Measurements from ENCODE around the gene PNKD.
"Not testable (repeated sequence)": the region's sequence is repeated elsewhere in the genome, so short reads cannot be mapped to it uniquely, and the experiment has no call there.

The PNKD gene

GRCh38 chr2:218296200-218296599, 25.9 kb downstream of the PNKD start:
- H3K9me3 ChIP-seq (ENCODE audit: control insufficient read depth, insufficient read depth, low read depth, low read length), result no peaks in the 10 kb centered on the region
- peaks cover 32% of the 10 kb centered on the region for H3K4me1 ChIP-seq (ENCODE audit: control insufficient read depth, insufficient read depth, low read length)
- no peak overlapping the region for H3K4me3 ChIP-seq (ENCODE audit: low read depth, low read length)
- H3K36me3 ChIP-seq (ENCODE audit: control insufficient read depth, insufficient read depth, low read length), result no peaks in the 10 kb centered on the region
- no peak overlapping the region for H3K27ac ChIP-seq (ENCODE audit: low read depth, low read length)
- no peaks in the 10 kb centered on the region for H3K27me3 ChIP-seq (ENCODE audit: control insufficient read depth, insufficient read depth, low read length)
- no peak overlapping the region for H3K9ac ChIP-seq (ENCODE audit: low read length)

GRCh38 chr2:218296847-218297246, 26.5 kb downstream of the PNKD start:
- Histone ChIP-seq H3K9ac (ENCODE audit: low read length) (no peak overlapping the region), H3K9me3 (ENCODE audit: control insufficient read depth, insufficient read depth, low read depth, low read length) (no peaks in the 10 kb centered on the region), H3K27me3 (ENCODE audit: control insufficient read depth, insufficient read depth, low read length) (no peaks in the 10 kb centered on the region), H3K4me3 (ENCODE audit: low read depth, low read length) (no peak overlapping the region), H3K4me1 (ENCODE audit: control insufficient read depth, insufficient read depth, low read length) (peaks cover 25% of the 10 kb centered on the region), H3K36me3 (ENCODE audit: control insufficient read depth, insufficient read depth, low read length) (no peaks in the 10 kb centered on the region), H3K27ac (ENCODE audit: low read depth, low read length) (no peak overlapping the region)

- H3K4me3 ChIP-seq (ENCODE audit: low read depth, low read length), result no peak overlapping the region
- H3K27ac ChIP-seq (ENCODE audit: low read depth, low read length), result no peak overlapping the region
- H3K9me3 ChIP-seq (ENCODE audit: control insufficient read depth, insufficient read depth, low read depth, low read length), result no peaks in the 10 kb centered on the region
- H3K36me3 ChIP-seq (ENCODE audit: control insufficient read depth, insufficient read depth, low read length), result no peaks in the 10 kb centered on the region
- H3K9ac ChIP-seq (ENCODE audit: low read length), result no peak overlapping the region
- H3K4me1 ChIP-seq (ENCODE audit: control insufficient read depth, insufficient read depth, low read length), result peaks cover 15% of the 10 kb centered on the region
- no peaks in the 10 kb centered on the region for H3K27me3 ChIP-seq (ENCODE audit: control insufficient read depth, insufficient read depth, low read length)
Observed at GRCh38 chr2:218298314-218298875, 28.1 kb downstream of the PNKD start.

- Histone ChIP-seq H3K27me3 (ENCODE audit: control insufficient read depth, insufficient read depth, low read length) (no peaks in the 10 kb centered on the region), H3K9me3 (ENCODE audit: control insufficient read depth, insufficient read depth, low read depth, low read length) (no peaks in the 10 kb centered on the region), H3K4me1 (ENCODE audit: control insufficient read depth, insufficient read depth, low read length) (peaks cover 7% of the 10 kb centered on the region; the same call in 1 of the 2 replicates), H3K9ac (ENCODE audit: low read length) (no peak overlapping the region), H3K27ac (ENCODE audit: low read depth, low read length) (no peak overlapping the region), H3K36me3 (ENCODE audit: control insufficient read depth, insufficient read depth, low read length) (no peaks in the 10 kb centered on the region), H3K4me3 (ENCODE audit: low read depth, low read length) (no peak overlapping the region)
Observed at GRCh38 chr2:218300141-218300540, 29.8 kb downstream of the PNKD start.

- H3K9ac ChIP-seq (ENCODE audit: low read length), result no peak overlapping the region
Observed at GRCh38 chr2:218301176-218301819, 31.0 kb downstream of the PNKD start.

GRCh38 chr2:218305383-218305782, 35.1 kb downstream of the PNKD start:
- Histone ChIP-seq H3K36me3 (ENCODE audit: control insufficient read depth, insufficient read depth, low read length) (no peaks in the 10 kb centered on the region), H3K4me3 (ENCODE audit: low read depth, low read length) (no peak overlapping the region), H3K9me3 (ENCODE audit: control insufficient read depth, insufficient read depth, low read depth, low read length) (0 out of 2 replicates have a peak, but pooled peaks cover 3% of the 10 kb centered on the region), H3K27ac (ENCODE audit: low read depth, low read length) (no peak overlapping the region), H3K4me1 (ENCODE audit: control insufficient read depth, insufficient read depth, low read length) (no peaks in the 10 kb centered on the region), H3K9ac (ENCODE audit: low read length) (no peak overlapping the region), H3K27me3 (ENCODE audit: control insufficient read depth, insufficient read depth, low read length) (no peaks in the 10 kb centered on the region)

More at GRCh38 chr2:218301176-218301819, 31.0 kb downstream of the PNKD start:
- Histone ChIP-seq H3K36me3 (ENCODE audit: control insufficient read depth, insufficient read depth, low read length) (no peaks in the 10 kb centered on the region), H3K27me3 (ENCODE audit: control insufficient read depth, insufficient read depth, low read length) (no peaks in the 10 kb centered on the region), H3K27ac (ENCODE audit: low read depth, low read length) (no peak overlapping the region), H3K4me1 (ENCODE audit: control insufficient read depth, insufficient read depth, low read length) (peaks cover 3% of the 10 kb centered on the region; the same call in 1 of the 2 replicates), H3K4me3 (ENCODE audit: low read depth, low read length) (no peak overlapping the region), H3K9me3 (ENCODE audit: control insufficient read depth, insufficient read depth, low read depth, low read length) (no peaks in the 10 kb centered on the region)

GRCh38 chr2:218306184-218306920, 36.0 kb downstream of the PNKD start:
- Histone ChIP-seq H3K36me3 (ENCODE audit: control insufficient read depth, insufficient read depth, low read length) (no peaks in the 10 kb centered on the region), H3K4me1 (ENCODE audit: control insufficient read depth, insufficient read depth, low read length) (peaks cover under 1% of the 10 kb centered on the region; the same call in 1 of the 2 replicates), H3K4me3 (ENCODE audit: low read depth, low read length) (no peak overlapping the region), H3K27ac (ENCODE audit: low read depth, low read length) (no peak overlapping the region), H3K9me3 (ENCODE audit: control insufficient read depth, insufficient read depth, low read depth, low read length) (0 out of 2 replicates have a peak, but pooled peaks cover 3% of the 10 kb centered on the region), H3K9ac (ENCODE audit: low read length) (no peak overlapping the region), H3K27me3 (ENCODE audit: control insufficient read depth, insufficient read depth, low read length) (no peaks in the 10 kb centered on the region)

- 0 out of 2 replicates have a peak, but pooled peaks cover 3% of the 10 kb centered on the region for H3K9me3 ChIP-seq (ENCODE audit: control insufficient read depth, insufficient read depth, low read depth, low read length)
- H3K9ac ChIP-seq (ENCODE audit: low read length), result no peak overlapping the region
Observed at GRCh38 chr2:218307415-218308090, 37.2 kb downstream of the PNKD start.

GRCh38 chr2:218310853-218311540, 40.7 kb downstream of the PNKD start:
- H3K27me3 ChIP-seq (ENCODE audit: control insufficient read depth, insufficient read depth, low read length), result no peaks in the 10 kb centered on the region
- no peak overlapping the region for H3K4me3 ChIP-seq (ENCODE audit: low read depth, low read length)
- H3K36me3 ChIP-seq (ENCODE audit: control insufficient read depth, insufficient read depth, low read length), result no peaks in the 10 kb centered on the region
- no peak overlapping the region for H3K27ac ChIP-seq (ENCODE audit: low read depth, low read length)
- peaks cover 7% of the 10 kb centered on the region; the same call in 1 of the 2 replicates for H3K4me1 ChIP-seq (ENCODE audit: control insufficient read depth, insufficient read depth, low read length)
- 0 out of 2 replicates have a peak, but pooled peaks cover 3% of the 10 kb centered on the region for H3K9me3 ChIP-seq (ENCODE audit: control insufficient read depth, insufficient read depth, low read depth, low read length)
- no peak overlapping the region for H3K9ac ChIP-seq (ENCODE audit: low read length)

More at GRCh38 chr2:218307415-218308090, 37.2 kb downstream of the PNKD start:
- no peak overlapping the region for H3K27ac ChIP-seq (ENCODE audit: low read depth, low read length)
- no peaks in the 10 kb centered on the region for H3K36me3 ChIP-seq (ENCODE audit: control insufficient read depth, insufficient read depth, low read length)
- no peak overlapping the region for H3K4me3 ChIP-seq (ENCODE audit: low read depth, low read length)
- H3K27me3 ChIP-seq (ENCODE audit: control insufficient read depth, insufficient read depth, low read length), result no peaks in the 10 kb centered on the region
- peaks cover 7% of the 10 kb centered on the region; the same call in 1 of the 2 replicates for H3K4me1 ChIP-seq (ENCODE audit: control insufficient read depth, insufficient read depth, low read length)

- H3K36me3 ChIP-seq (ENCODE audit: control insufficient read depth, insufficient read depth, low read length); H3K9ac ChIP-seq (ENCODE audit: low read length); H3K4me3 ChIP-seq (ENCODE audit: low read depth, low read length); H3K9me3 ChIP-seq (ENCODE audit: control insufficient read depth, insufficient read depth, low read depth, low read length); H3K27me3 ChIP-seq (ENCODE audit: control insufficient read depth, insufficient read depth, low read length); H3K27ac ChIP-seq (ENCODE audit: low read depth, low read length); H3K4me1 ChIP-seq (ENCODE audit: control insufficient read depth, insufficient read depth, low read length): not testable (repeated sequence)
Observed at GRCh38 chr2:218311541-218312266, 41.4 kb downstream of the PNKD start.
